Keratinocyte (primary cell): ENCODE measurements around the gene YTHDF1. TPM values are rescaled to one million over a fixed set of nuclear protein-coding genes. Genes with fewer than 3 reads are reported as not detected.

Source experiments
- DNase-seq: peaks from one replicate; pipeline ENCODE4 v3.0.0-alpha.2; 2011; ENCODE audit warnings: low read depth, missing footprints, low spot score
- FAIRE-seq: peaks from 2 replicates; lab custom pipeline; 2011; peaks lifted over from hg19 to GRCh38; lab: Jason Lieb, UNC
- H2AFZ ChIP-seq: 2 replicates; pipeline ENCODE4 v1.6.0; 2012; ENCODE audit warnings: low read length, control low read depth, inconsistent platforms; ENCODE audit not compliant: control insufficient read depth
- H3K27ac ChIP-seq: 2 replicates; pipeline ENCODE4 v1.5.1; 2011; ENCODE audit warnings: low read length; ENCODE audit not compliant: control insufficient read depth, insufficient read depth
- H3K27me3 ChIP-seq: 3 replicates; pipeline ENCODE4 v1.6.0; 2011; ENCODE audit warnings: low read length; ENCODE audit not compliant: control insufficient read depth, insufficient read depth; ENCODE audit errors: extremely low read depth
- H3K36me3 ChIP-seq, 2 experiments: 2 replicates in 1 of 2; 3 replicates in 1 of 2; pipeline ENCODE4 v1.5.1; 2011; ENCODE audit warnings: low read length in 2 of 2, mild to moderate bottlenecking in 1 of 2; ENCODE audit not compliant: control insufficient read depth in 2 of 2, insufficient read depth in 2 of 2; ENCODE audit errors: extremely low read depth in 1 of 2
- H3K4me1 ChIP-seq: 3 replicates; pipeline ENCODE4 v1.5.1; 2011; ENCODE audit warnings: low read length; ENCODE audit not compliant: control insufficient read depth, insufficient read depth; ENCODE audit errors: extremely low read depth
- H3K4me2 ChIP-seq: 3 replicates; pipeline ENCODE4 v1.6.0; 2011; ENCODE audit warnings: low read depth, low read length; ENCODE audit not compliant: control insufficient read depth, insufficient read depth; ENCODE audit errors: extremely low read depth
- H3K4me3 ChIP-seq, 3 experiments: fragments of 200-600 bp in 1 of 3; sonication (generic) in 1 of 3; 2 replicates in 2 of 3; 3 replicates in 1 of 3; pipeline ENCODE4 v1.5.1; 2011 to 2016; ENCODE audit warnings: low read length in 3 of 3, mild to moderate bottlenecking in 3 of 3, control low read depth in 2 of 3, inconsistent platforms in 1 of 3, low read depth in 1 of 3, mixed read lengths in 1 of 3, mixed run types in 1 of 3, moderate library complexity in 1 of 3; ENCODE audit not compliant: control insufficient read depth in 2 of 3, insufficient read depth in 2 of 3; ENCODE audit errors: extremely low read depth in 1 of 3
- H3K79me2 ChIP-seq: 2 replicates; pipeline ENCODE4 v1.6.0; 2012; ENCODE audit warnings: low read length; ENCODE audit not compliant: control insufficient read depth, insufficient read depth
- H3K9ac ChIP-seq: 3 replicates; pipeline ENCODE4 v1.6.0; 2011; ENCODE audit warnings: low read length; ENCODE audit not compliant: control insufficient read depth, insufficient read depth; ENCODE audit errors: extremely low read depth
- H3K9me1 ChIP-seq: 3 replicates; pipeline ENCODE4 v1.6.0; 2011; ENCODE audit warnings: low read length; ENCODE audit not compliant: control insufficient read depth, insufficient read depth; ENCODE audit errors: extremely low read depth
- H3K9me3 ChIP-seq: 2 replicates; pipeline ENCODE4 v1.5.1; 2012; ENCODE audit warnings: low read depth, low read length; ENCODE audit not compliant: control insufficient read depth
- H4K20me1 ChIP-seq: 3 replicates; pipeline ENCODE4 v1.6.0; 2011; ENCODE audit warnings: low read length; ENCODE audit not compliant: control insufficient read depth, insufficient read depth; ENCODE audit errors: extremely low read depth
- CTCF ChIP-seq, 3 experiments: IDR thresholded peaks in 1 of 3; conservative IDR thresholded peaks in 1 of 3; optimal IDR thresholded peaks in 1 of 3; 2 replicates in 2 of 3; 3 replicates in 1 of 3; pipeline versions ENCODE3 to v1.5.1; 2011; ENCODE audit warnings: low read length in 3 of 3, mild to moderate bottlenecking in 3 of 3, moderate library complexity in 2 of 3, control low read depth in 1 of 3, inconsistent platforms in 1 of 3; ENCODE audit not compliant: insufficient read depth in 2 of 3; ENCODE audit errors: extremely low read depth in 1 of 3
- EZH2 ChIP-seq: IDR thresholded peaks from one replicate; pipeline ENCODE4 v1.6.1; 2012; ENCODE audit warnings: inconsistent platforms, mild to moderate bottlenecking, low read length, moderate library complexity
- dilution Hi-C: fragments of 300-500 bp; cut with MboI; formaldehyde crosslinking; loops from one replicate; pipeline ENCODE4 v1.7.0; 2020; ENCODE audit warnings: low sequenced_read_pairs; ENCODE audit not compliant: extremely low pct_ligation_motif_present
- polyA plus RNA-seq, 5 experiments: library from polyadenylated mRNA; depleted of rRNA in 3 of 5; stranded (reverse) in 3 of 5; stranded (forward) in 1 of 5; unstranded in 1 of 5; fragments of >200 nt; gene quantifications; 1 replicate in 1 of 5; 2 replicates in 3 of 5; 3 replicates in 1 of 5; pipeline versions ENCODE4 v1.2.1 to v1.2.3, GENCODE V29; 2011 to 2012; ENCODE audit warnings: missing spikeins in 2 of 5, low read depth in 1 of 5, low replicate concordance in 1 of 5

YTHDF1 gene
- polyA plus RNA-seq, 1 donor (not counting 4 experiments of a cell fraction or from before 2014, with no cell fraction given), result 26.4 TPM

GRCh38 chr20:63189846-63190559 lies 25.9 kb downstream of the YTHDF1 start:
- Histone ChIP-seq H3K79me2 (no peaks in the 10 kb centered on the region), H4K20me1 (peaks cover 4% of the 10 kb centered on the region), H3K9ac (no peak overlapping the region), H3K27me3 (no peaks in the 10 kb centered on the region), H2AFZ (no peak overlapping the region), H3K4me3 (no peak overlapping the region), H3K4me2 (no peak overlapping the region), H3K27ac (no peak overlapping the region), H3K9me1 (no peaks in the 10 kb centered on the region), H3K4me1 (peaks cover 3% of the 10 kb centered on the region), H3K9me3 (peaks cover 3% of the 10 kb centered on the region), H3K36me3 (peaks cover under 1% of the 10 kb centered on the region in 2 experiments)
- dilution Hi-C loops, result no loop called here
- FAIRE-seq (no peak), DNase-seq (no peak)
- no peak for TF ChIP-seq CTCF (optimal IDR thresholded peaks at IDR 0.05 in 1 of 3, IDR thresholded peaks at IDR 0.05 in 1 of 3, conservative IDR thresholded peaks at IDR 0.05 in 1 of 3; ENCODE audit: extremely low read depth in 1 of 3, insufficient read depth in 2 of 3, low read length in 3 of 3)
- TF ChIP-seq EZH2, result no peak

GRCh38 chr20:63189322-63189642 lies 26.6 kb downstream of the YTHDF1 start:
- Histone ChIP-seq H3K27ac (no peak overlapping the region), H3K4me3 (no peak overlapping the region), H3K9me1 (no peaks in the 10 kb centered on the region), H2AFZ (no peak overlapping the region), H3K4me2 (no peak overlapping the region), H4K20me1 (peaks cover 4% of the 10 kb centered on the region), H3K79me2 (no peaks in the 10 kb centered on the region), H3K9me3 (peaks cover 3% of the 10 kb centered on the region), H3K9ac (no peak overlapping the region), H3K36me3 (no peaks in the 10 kb centered on the region), H3K4me1 (peaks cover 3% of the 10 kb centered on the region), H3K27me3 (no peaks in the 10 kb centered on the region)
- no peak for DNase-seq
- dilution Hi-C loops, result no loop called here
- TF ChIP-seq EZH2 (no peak), CTCF (optimal IDR thresholded peaks at IDR 0.05 in 1 of 3, IDR thresholded peaks at IDR 0.05 in 1 of 3, conservative IDR thresholded peaks at IDR 0.05 in 1 of 3; ENCODE audit: extremely low read depth in 1 of 3, insufficient read depth in 2 of 3, low read length in 3 of 3) (no peak)
- no peak for FAIRE-seq
